ENCODE results near the gene CES2.

CES2 gene

GRCh38 chr16:66917741-66918140 lies 17.6 kb upstream of the CES2 start:
- H3F3A ChIP-seq (ENCODE audit: insufficient read depth): no peaks in the 10 kb centered on the region
- TF ChIP-seq EZH2phosphoT487 (conservative IDR thresholded peaks at IDR 0.05; ENCODE audit: low read length): no peak
- TF ChIP-seq, protein P1, sequence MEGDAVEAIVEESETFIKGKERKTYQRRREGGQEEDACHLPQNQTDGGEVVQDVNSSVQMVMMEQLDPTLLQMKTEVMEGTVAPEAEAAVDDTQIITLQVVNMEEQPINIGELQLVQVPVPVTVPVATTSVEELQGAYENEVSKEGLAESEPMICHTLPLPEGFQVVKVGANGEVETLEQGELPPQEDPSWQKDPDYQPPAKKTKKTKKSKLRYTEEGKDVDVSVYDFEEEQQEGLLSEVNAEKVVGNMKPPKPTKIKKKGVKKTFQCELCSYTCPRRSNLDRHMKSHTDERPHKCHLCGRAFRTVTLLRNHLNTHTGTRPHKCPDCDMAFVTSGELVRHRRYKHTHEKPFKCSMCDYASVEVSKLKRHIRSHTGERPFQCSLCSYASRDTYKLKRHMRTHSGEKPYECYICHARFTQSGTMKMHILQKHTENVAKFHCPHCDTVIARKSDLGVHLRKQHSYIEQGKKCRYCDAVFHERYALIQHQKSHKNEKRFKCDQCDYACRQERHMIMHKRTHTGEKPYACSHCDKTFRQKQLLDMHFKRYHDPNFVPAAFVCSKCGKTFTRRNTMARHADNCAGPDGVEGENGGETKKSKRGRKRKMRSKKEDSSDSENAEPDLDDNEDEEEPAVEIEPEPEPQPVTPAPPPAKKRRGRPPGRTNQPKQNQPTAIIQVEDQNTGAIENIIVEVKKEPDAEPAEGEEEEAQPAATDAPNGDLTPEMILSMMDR (IDR thresholded peaks at IDR 0.05; ENCODE audit: insufficient read depth, low read length, poor library complexity, severe bottlenecking): no peak
- no peaks in the 10 kb centered on the region for H4K20me1 ChIP-seq (ENCODE audit: low read depth, low read length)
- no peak overlapping the region for H3K4me2 ChIP-seq (ENCODE audit: low read depth, low read length, poor library complexity, severe bottlenecking)
- H3K79me2 ChIP-seq (ENCODE audit: insufficient read depth, low read length): no peaks in the 10 kb centered on the region
- H3K9ac ChIP-seq (ENCODE audit: low read length): no peak overlapping the region
- H3K27me3 ChIP-seq (ENCODE audit: low read length): 0 out of 2 replicates have a peak, but pooled peaks cover 2% of the 10 kb centered on the region
- H3K27ac ChIP-seq (ENCODE audit: low read depth, low read length): no peak overlapping the region
- no peak overlapping the region for H2AFZ ChIP-seq (ENCODE audit: low read depth, low read length, severe bottlenecking)
- no peaks in the 10 kb centered on the region for H3K9me2 ChIP-seq (replicated peaks; ENCODE audit: insufficient read depth, low read length)
- H3K36me3 ChIP-seq (ENCODE audit: low read length): no peaks in the 10 kb centered on the region
- H3K4me3 ChIP-seq (ENCODE audit: insufficient read depth, low read length, poor library complexity, severe bottlenecking): no peak overlapping the region
- no peaks in the 10 kb centered on the region for H3K9me3 ChIP-seq (ENCODE audit: insufficient read depth, low read length)

DNA sequence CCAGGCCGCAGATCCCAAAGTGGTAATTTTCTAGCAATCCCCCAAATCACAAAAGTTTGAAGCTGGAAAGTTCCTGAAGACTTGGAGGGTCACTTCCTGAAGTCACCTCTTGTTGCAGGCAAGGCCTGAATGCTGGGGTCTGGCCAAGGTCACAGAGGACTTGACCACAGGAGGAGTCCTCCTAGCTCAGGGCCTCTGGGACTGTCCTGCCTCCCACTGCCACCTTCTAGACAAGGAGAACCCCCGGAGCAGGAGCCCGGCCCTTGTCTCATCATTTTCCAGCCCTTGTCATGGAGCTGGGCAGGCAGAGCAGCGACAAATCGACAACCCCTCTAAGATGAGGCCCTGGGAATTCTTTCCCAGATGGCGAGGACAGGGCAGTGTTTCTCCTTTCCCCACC lies 17.0 kb upstream of the CES2 start:
- Histone ChIP-seq H2AFZ (ENCODE audit: low read depth, low read length, severe bottlenecking) (no peak overlapping the region), H3K27ac (ENCODE audit: low read depth, low read length) (no peak overlapping the region), H3K36me3 (ENCODE audit: low read length) (no peaks in the 10 kb centered on the region), H3K9ac (ENCODE audit: low read length) (no peak overlapping the region), H3K9me3 (ENCODE audit: insufficient read depth, low read length) (no peaks in the 10 kb centered on the region), H3K79me2 (ENCODE audit: insufficient read depth, low read length) (no peaks in the 10 kb centered on the region), H3K27me3 (ENCODE audit: low read length) (0 out of 2 replicates have a peak, but pooled peaks cover 2% of the 10 kb centered on the region), H3K4me3 (ENCODE audit: insufficient read depth, low read length, poor library complexity, severe bottlenecking) (no peak overlapping the region), H3F3A (ENCODE audit: insufficient read depth) (no peaks in the 10 kb centered on the region), H3K4me2 (ENCODE audit: low read depth, low read length, poor library complexity, severe bottlenecking) (no peak overlapping the region), H4K20me1 (ENCODE audit: low read depth, low read length) (no peaks in the 10 kb centered on the region), H3K9me2 (replicated peaks; ENCODE audit: insufficient read depth, low read length) (no peaks in the 10 kb centered on the region)
- no peak for TF ChIP-seq EZH2phosphoT487 (conservative IDR thresholded peaks at IDR 0.05; ENCODE audit: low read length)
- TF ChIP-seq, protein P1 (IDR thresholded peaks at IDR 0.05; ENCODE audit: insufficient read depth, low read length, poor library complexity, severe bottlenecking): no peak

DNA sequence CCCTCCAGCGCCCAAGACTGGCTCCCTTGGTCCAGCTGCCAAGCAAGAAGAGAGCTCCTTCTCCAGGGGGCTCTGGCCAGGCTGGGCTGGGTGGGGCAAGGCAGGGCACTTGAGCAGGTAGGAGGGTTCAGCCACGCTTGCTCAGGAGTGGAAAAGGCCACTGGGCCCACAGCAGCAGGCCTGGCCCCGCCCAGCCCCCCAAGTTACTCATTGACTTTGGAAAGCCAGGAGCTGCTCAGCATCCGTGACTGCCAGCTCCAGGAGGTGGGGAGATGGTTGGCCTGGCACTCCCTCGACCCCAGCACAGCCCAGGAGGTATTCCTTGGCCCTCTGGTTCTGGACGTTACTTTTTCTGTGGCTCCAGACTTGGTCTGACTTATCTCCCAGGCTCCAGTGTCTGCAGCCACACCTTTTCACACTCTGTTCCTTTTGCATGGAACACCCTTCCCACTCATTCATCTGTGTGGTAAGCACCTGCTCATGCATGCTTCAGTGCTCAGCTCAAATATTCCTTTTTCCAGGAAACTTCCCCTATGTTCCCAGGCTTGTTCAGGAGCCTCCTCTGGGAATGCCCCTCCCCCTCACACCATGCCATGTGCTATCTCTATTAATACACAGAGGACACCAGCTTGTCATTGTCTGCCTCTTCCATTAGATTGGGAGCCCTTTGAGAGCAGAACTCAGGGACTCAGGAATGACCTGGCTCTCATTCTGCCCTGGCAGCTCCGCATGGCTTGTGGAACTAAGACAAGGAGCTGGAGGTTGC lies 16.3 kb upstream of the CES2 start, which contains the start of gene CDH16:
Gene CDH16 (minus strand): TSS at position 83 of the 766 bp plus-strand sequence. CDS start 820 bp downstream, outside the sequence.
- Histone ChIP-seq H3K4me3 (ENCODE audit: insufficient read depth, low read length, poor library complexity, severe bottlenecking) (no peak within 1 kb of the TSS), H3F3A (ENCODE audit: insufficient read depth) (no peaks in the 10 kb centered on the region), H3K9ac (ENCODE audit: low read length) (no peak within 1 kb of the TSS), H3K9me3 (ENCODE audit: insufficient read depth, low read length) (no peaks in the 10 kb centered on the region), H3K4me2 (ENCODE audit: low read depth, low read length, poor library complexity, severe bottlenecking) (no peak within 1 kb of the TSS), H3K27me3 (ENCODE audit: low read length) (0 out of 2 replicates have a peak, but pooled peaks cover 2% of the 10 kb centered on the region), H3K27ac (ENCODE audit: low read depth, low read length) (no peak within 1 kb of the TSS), H4K20me1 (ENCODE audit: low read depth, low read length) (no peaks in the 10 kb centered on the region), H3K79me2 (ENCODE audit: insufficient read depth, low read length) (no peaks in the 10 kb centered on the region), H3K9me2 (replicated peaks; ENCODE audit: insufficient read depth, low read length) (no peaks in the 10 kb centered on the region), H2AFZ (ENCODE audit: low read depth, low read length, severe bottlenecking) (no peak within 1 kb of the TSS), H3K36me3 (ENCODE audit: low read length) (no peaks in the 10 kb centered on the region)
- no peak for TF ChIP-seq EZH2phosphoT487 (conservative IDR thresholded peaks at IDR 0.05; ENCODE audit: low read length)
- TF ChIP-seq, protein P1 (IDR thresholded peaks at IDR 0.05; ENCODE audit: insufficient read depth, low read length, poor library complexity, severe bottlenecking): no peak
